ENCODE results near the gene DDX46. TPM values are rescaled to one million over a fixed set of nuclear protein-coding genes. Genes with fewer than 3 reads are reported as not detected.

Gene DDX46
- total RNA-seq, 1 donor from 2014 or later: 79.1 TPM

DNA sequence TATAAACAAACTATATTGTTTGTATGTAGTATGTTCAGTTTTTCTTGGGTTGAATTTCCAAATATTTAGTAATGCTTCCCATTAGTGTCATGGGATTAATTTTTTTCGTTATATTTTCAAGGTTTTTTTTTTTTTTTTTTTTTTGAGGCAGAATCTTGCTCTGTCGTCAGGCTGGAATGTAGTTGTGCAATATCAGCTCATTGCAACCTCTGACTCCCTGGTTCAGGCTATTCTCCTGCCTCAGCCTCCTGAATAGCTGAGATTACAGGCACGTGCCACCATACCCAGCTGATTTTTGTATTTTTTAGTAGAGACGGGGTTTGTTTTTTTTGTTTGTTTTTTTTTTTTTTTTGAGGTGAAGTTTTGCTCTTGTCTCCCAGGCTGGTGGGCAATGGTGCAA, 10.6 kb downstream of the DDX46 start:
- H3F3A ChIP-seq (ENCODE audit: low read depth): no peaks in the 10 kb centered on the region
- H4K20me1 ChIP-seq (ENCODE audit: low read depth): peaks cover 8% of the 10 kb centered on the region
- Mint-ChIP-seq H3K4me3 (no peak overlapping the region), H3K27ac (no peak overlapping the region), H3K9me3 (no peaks in the 10 kb centered on the region), H3K4me1 (no peaks in the 10 kb centered on the region), H3K36me3 (peaks cover 26% of the 10 kb centered on the region), H3K27me3 (ENCODE audit: insufficient read depth, low read depth) (no peaks in the 10 kb centered on the region)
- peaks cover 29% of the 10 kb centered on the region for H3K36me3 ChIP-seq
- no peak overlapping the region for H3K4me3 ChIP-seq
- H3K27ac ChIP-seq: no peak overlapping the region
- no peak for DNase-seq (ENCODE audit: low spot score)
- no peaks in the 10 kb centered on the region for H3K4me1 ChIP-seq
- TF ChIP-seq EZH2 (IDR thresholded peaks at IDR 0.05): no peak
- TF ChIP-seq, protein P1, sequence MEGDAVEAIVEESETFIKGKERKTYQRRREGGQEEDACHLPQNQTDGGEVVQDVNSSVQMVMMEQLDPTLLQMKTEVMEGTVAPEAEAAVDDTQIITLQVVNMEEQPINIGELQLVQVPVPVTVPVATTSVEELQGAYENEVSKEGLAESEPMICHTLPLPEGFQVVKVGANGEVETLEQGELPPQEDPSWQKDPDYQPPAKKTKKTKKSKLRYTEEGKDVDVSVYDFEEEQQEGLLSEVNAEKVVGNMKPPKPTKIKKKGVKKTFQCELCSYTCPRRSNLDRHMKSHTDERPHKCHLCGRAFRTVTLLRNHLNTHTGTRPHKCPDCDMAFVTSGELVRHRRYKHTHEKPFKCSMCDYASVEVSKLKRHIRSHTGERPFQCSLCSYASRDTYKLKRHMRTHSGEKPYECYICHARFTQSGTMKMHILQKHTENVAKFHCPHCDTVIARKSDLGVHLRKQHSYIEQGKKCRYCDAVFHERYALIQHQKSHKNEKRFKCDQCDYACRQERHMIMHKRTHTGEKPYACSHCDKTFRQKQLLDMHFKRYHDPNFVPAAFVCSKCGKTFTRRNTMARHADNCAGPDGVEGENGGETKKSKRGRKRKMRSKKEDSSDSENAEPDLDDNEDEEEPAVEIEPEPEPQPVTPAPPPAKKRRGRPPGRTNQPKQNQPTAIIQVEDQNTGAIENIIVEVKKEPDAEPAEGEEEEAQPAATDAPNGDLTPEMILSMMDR (IDR thresholded peaks at IDR 0.05): no peak
- no peak for TF ChIP-seq EZH2phosphoT487 (IDR thresholded peaks at IDR 0.05)
- H3K9me3 ChIP-seq (ENCODE audit: low read depth): no peaks in the 10 kb centered on the region
- no peak overlapping the region for H3K9ac ChIP-seq
- no peaks in the 10 kb centered on the region for H3K27me3 ChIP-seq
- no peak overlapping the region for H3K4me2 ChIP-seq
- H3K79me2 ChIP-seq (ENCODE audit: low read depth): peaks cover 16% of the 10 kb centered on the region
- H2AFZ ChIP-seq (replicated peaks): no peak overlapping the region

DNA sequence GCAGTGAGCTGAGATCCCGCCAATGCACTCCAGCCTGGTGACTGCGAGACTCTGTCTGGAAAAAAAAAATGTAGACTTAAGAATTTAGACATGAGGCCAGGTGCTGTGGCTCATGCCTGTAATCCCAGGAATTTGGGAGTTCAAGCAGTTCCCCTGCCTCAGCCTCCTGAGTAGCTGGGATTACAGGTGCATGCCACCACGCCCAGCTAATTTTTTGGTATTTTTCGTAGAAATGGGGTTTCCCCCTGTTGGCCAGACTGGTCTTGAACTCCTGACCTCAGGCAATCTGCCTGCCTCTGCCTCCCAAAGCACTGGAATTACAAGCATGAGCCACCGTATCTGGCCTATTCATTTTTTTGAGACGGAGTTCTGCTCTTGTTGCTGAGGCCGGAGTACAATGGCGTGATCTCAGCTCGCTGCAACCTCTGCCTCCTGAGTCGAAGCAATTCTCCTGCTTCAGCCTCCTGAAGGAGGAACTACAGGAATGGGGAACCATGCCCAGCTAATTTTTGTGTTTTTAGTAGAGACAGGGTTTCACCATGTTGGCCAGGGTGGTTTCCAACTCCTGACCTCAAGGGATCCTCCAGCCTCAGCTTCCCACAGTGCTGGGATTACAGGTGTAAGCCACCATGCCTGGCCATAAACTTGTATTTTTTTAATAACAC, 14.0 kb downstream of the DDX46 start:
- Histone ChIP-seq H3K27ac (no peak overlapping the region), H3K4me3 (no peak overlapping the region), H4K20me1 (ENCODE audit: low read depth) (no peaks in the 10 kb centered on the region), H2AFZ (replicated peaks) (no peak overlapping the region), H3K36me3 (peaks cover 21% of the 10 kb centered on the region), H3K9ac (no peak overlapping the region), H3F3A (ENCODE audit: low read depth) (no peaks in the 10 kb centered on the region), H3K4me2 (no peak overlapping the region), H3K9me3 (ENCODE audit: low read depth) (no peaks in the 10 kb centered on the region), H3K79me2 (ENCODE audit: low read depth) (no peaks in the 10 kb centered on the region), H3K4me1 (no peaks in the 10 kb centered on the region), H3K27me3 (no peaks in the 10 kb centered on the region)
- no peak for DNase-seq (ENCODE audit: low spot score)
- Mint-ChIP-seq H3K27ac (no peak overlapping the region), H3K27me3 (ENCODE audit: insufficient read depth, low read depth) (no peaks in the 10 kb centered on the region), H3K9me3 (no peaks in the 10 kb centered on the region), H3K36me3 (peaks cover 31% of the 10 kb centered on the region), H3K4me1 (no peaks in the 10 kb centered on the region), H3K4me3 (no peak overlapping the region)
- TF ChIP-seq, protein P1 (IDR thresholded peaks at IDR 0.05): no peak
- no peak for TF ChIP-seq EZH2 (IDR thresholded peaks at IDR 0.05)
- TF ChIP-seq EZH2phosphoT487 (IDR thresholded peaks at IDR 0.05): no peak

- no peak overlapping the region for H3K4me3 ChIP-seq
- no peaks in the 10 kb centered on the region for H3K4me1 ChIP-seq
- no peak overlapping the region for H3K27ac ChIP-seq
- Mint-ChIP-seq H3K36me3 (peaks cover 27% of the 10 kb centered on the region), H3K4me1 (no peaks in the 10 kb centered on the region), H3K27ac (no peak overlapping the region), H3K9me3 (no peaks in the 10 kb centered on the region), H3K27me3 (ENCODE audit: insufficient read depth, low read depth) (peaks cover 2% of the 10 kb centered on the region), H3K4me3 (no peak overlapping the region)
- DNase-seq (ENCODE audit: low spot score): no peak
- no peak overlapping the region for H2AFZ ChIP-seq (replicated peaks)
- H3K27me3 ChIP-seq: no peaks in the 10 kb centered on the region
- H3K9ac ChIP-seq: no peak overlapping the region
- no peaks in the 10 kb centered on the region for H3K9me3 ChIP-seq (ENCODE audit: low read depth)
- no peaks in the 10 kb centered on the region for H4K20me1 ChIP-seq (ENCODE audit: low read depth)
- no peak overlapping the region for H3K4me2 ChIP-seq
- TF ChIP-seq EZH2 (IDR thresholded peaks at IDR 0.05): no peak
- TF ChIP-seq, protein P1 (IDR thresholded peaks at IDR 0.05): no peak
- TF ChIP-seq EZH2phosphoT487 (IDR thresholded peaks at IDR 0.05): no peak
- H3K79me2 ChIP-seq (ENCODE audit: low read depth): no peaks in the 10 kb centered on the region
- H3K36me3 ChIP-seq: peaks cover 26% of the 10 kb centered on the region
- no peaks in the 10 kb centered on the region for H3F3A ChIP-seq (ENCODE audit: low read depth)
Measured at GRCh38 chr5:134777366-134777765, 18.8 kb downstream of the DDX46 start.
